ENCODE results near the gene KIF6. TPM values are rescaled to one million over a fixed set of nuclear protein-coding genes. Genes with fewer than 3 reads are reported as not detected.

KIF6 gene
- total RNA-seq, 4 donors from 2014 or later = 0.14 to 46.6 (median 0.48) TPM; not detected in 1

- Histone ChIP-seq H3K9me3 (no peaks in the 10 kb centered on the region), H3K4me1 (no peaks in the 10 kb centered on the region), H3K27me3 (no peaks in the 10 kb centered on the region), H3K36me3 (no peaks in the 10 kb centered on the region), H3K27ac (no peak overlapping the region), H3K4me3 (no peak overlapping the region)
- DNase-seq = no peak
- WGBS, 2 donors (ENCODE audit: low coverage in 1 of 2) = 77 to 88% methylated on average over 1 of the region's 1 CpG
- intact Hi-C loops (cut with DNase I; ENCODE audit: low total_unique reads) = no loop called here
- no peak for TF ChIP-seq CTCF (IDR thresholded peaks at IDR 0.05)
- no peak for TF ChIP-seq POLR2A (IDR thresholded peaks at IDR 0.05)
- TF ChIP-seq POLR2AphosphoS5 (IDR thresholded peaks at IDR 0.05) = no peak
- TF ChIP-seq EP300 (IDR thresholded peaks at IDR 0.05; ENCODE audit: low read depth) = no peak
- in situ Hi-C loops (cut with MboI; ENCODE audit: low pct_ligation_motif_present in 1 of 4, low pct_unique_long_range_greater_than_20kb in 1 of 4, low sequenced_read_pairs in 3 of 4) = no loop called here
Observed at GRCh38 chr6:39685938-39686337, 39.3 kb downstream of the KIF6 start.

- TF ChIP-seq CTCF (IDR thresholded peaks at IDR 0.05) = no peak
- TF ChIP-seq POLR2AphosphoS5 (IDR thresholded peaks at IDR 0.05) = no peak
- no peak for TF ChIP-seq POLR2A (IDR thresholded peaks at IDR 0.05)
- TF ChIP-seq EP300 (IDR thresholded peaks at IDR 0.05; ENCODE audit: low read depth) = no peak
- in situ Hi-C loops (cut with MboI; ENCODE audit: low pct_ligation_motif_present in 1 of 4, low pct_unique_long_range_greater_than_20kb in 1 of 4, low sequenced_read_pairs in 3 of 4) (no loop called here), intact Hi-C loops (cut with DNase I; ENCODE audit: low total_unique reads) (no loop called here)
- WGBS, 2 donors (ENCODE audit: low coverage in 1 of 2) = 66 to 73% methylated on average over 2 of the region's 2 CpGs
- H3K27ac ChIP-seq = no peak overlapping the region
- no peaks in the 10 kb centered on the region for H3K9me3 ChIP-seq
- H3K4me3 ChIP-seq = no peak overlapping the region
- H3K36me3 ChIP-seq = no peaks in the 10 kb centered on the region
- no peaks in the 10 kb centered on the region for H3K27me3 ChIP-seq
- no peak for DNase-seq
- no peaks in the 10 kb centered on the region for H3K4me1 ChIP-seq
Observed at GRCh38 chr6:39685489-39685826, 39.8 kb downstream of the KIF6 start.

- Histone ChIP-seq H3K27me3 (no peaks in the 10 kb centered on the region), H3K4me1 (no peaks in the 10 kb centered on the region), H3K36me3 (no peaks in the 10 kb centered on the region), H3K4me3 (no peak overlapping the region), H3K27ac (no peak overlapping the region), H3K9me3 (no peaks in the 10 kb centered on the region)
- TF ChIP-seq EP300 (IDR thresholded peaks at IDR 0.05; ENCODE audit: low read depth) (no peak), CTCF (IDR thresholded peaks at IDR 0.05) (no peak), POLR2AphosphoS5 (IDR thresholded peaks at IDR 0.05) (no peak), POLR2A (IDR thresholded peaks at IDR 0.05) (no peak)
- DNase-seq = no peak
- in situ Hi-C loops (cut with MboI; ENCODE audit: low pct_ligation_motif_present in 1 of 4, low pct_unique_long_range_greater_than_20kb in 1 of 4, low sequenced_read_pairs in 3 of 4) (no loop called here), intact Hi-C loops (cut with DNase I; ENCODE audit: low total_unique reads) (no loop called here)
- 62 to 67% methylated on average over 3 of the region's 3 CpGs for WGBS, 2 donors (ENCODE audit: low coverage in 1 of 2)
Observed at GRCh38 chr6:39684790-39685488, 40.3 kb downstream of the KIF6 start.

- no peak overlapping the region for H3K27ac ChIP-seq
- H3K36me3 ChIP-seq = no peaks in the 10 kb centered on the region
- no peaks in the 10 kb centered on the region for H3K27me3 ChIP-seq
- in situ Hi-C loops (cut with MboI; ENCODE audit: low pct_ligation_motif_present in 1 of 4, low pct_unique_long_range_greater_than_20kb in 1 of 4, low sequenced_read_pairs in 3 of 4) (no loop called here), intact Hi-C loops (cut with DNase I; ENCODE audit: low total_unique reads) (no loop called here)
- WGBS, 2 donors (ENCODE audit: low coverage in 1 of 2) = 19 to 40% methylated on average over 2 to 4 of the region's 4 CpGs
- H3K4me1 ChIP-seq = no peaks in the 10 kb centered on the region
- H3K4me3 ChIP-seq = no peak overlapping the region
- TF ChIP-seq POLR2A (IDR thresholded peaks at IDR 0.05) = no peak
- no peak for TF ChIP-seq POLR2AphosphoS5 (IDR thresholded peaks at IDR 0.05)
- no peak for TF ChIP-seq EP300 (IDR thresholded peaks at IDR 0.05; ENCODE audit: low read depth)
- no peak for TF ChIP-seq CTCF (IDR thresholded peaks at IDR 0.05)
- no peaks in the 10 kb centered on the region for H3K9me3 ChIP-seq
- no peak for DNase-seq
Observed at GRCh38 chr6:39681674-39682121, 43.5 kb downstream of the KIF6 start.
